ENCODE measurements around the gene CYTH1.

DNA sequence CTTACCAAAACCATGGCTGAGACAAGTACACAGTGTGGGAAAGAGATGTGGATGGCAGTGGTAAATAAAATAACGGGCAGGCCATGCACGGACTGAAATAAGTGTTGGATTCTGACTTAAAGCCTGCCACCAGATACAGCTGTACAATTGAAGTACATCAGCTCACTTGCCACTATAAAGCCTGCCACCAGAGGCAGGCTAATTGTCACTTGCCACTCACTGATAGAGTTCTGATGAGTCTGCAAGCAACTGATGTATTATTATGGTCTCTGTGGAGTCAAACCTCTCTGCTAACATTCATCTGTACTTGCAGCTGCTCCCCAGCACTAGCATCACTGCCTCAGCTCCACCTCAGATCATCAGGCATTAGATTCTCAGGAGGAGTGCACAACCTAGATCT, 93.0 kb downstream of the CYTH1 start:
- TF ChIP-seq GATA2 (IDR thresholded peaks at IDR 0.05; ENCODE audit: low read depth, low read length) = no peak
- TF ChIP-seq GATA3 (IDR thresholded peaks at IDR 0.05; ENCODE audit: low read depth, low read length) = no peak

All from SH-SY5Y (cell line).